ENCODE data around the gene CSMD2.

Gene CSMD2

GRCh38 chr1:33823830-33824229 is 341.2 kb downstream of the CSMD2 start:
- no peak for DNase-seq (ENCODE audit: low read depth in 4 of 4, low spot score in 1 of 4)

GRCh38 chr1:33823401-33823800 is 341.6 kb downstream of the CSMD2 start:
- DNase-seq (ENCODE audit: low read depth in 4 of 4, low spot score in 1 of 4), result no peak

GRCh38 chr1:33822396-33822795 is 342.6 kb downstream of the CSMD2 start:
- no peak for DNase-seq (ENCODE audit: low read depth in 4 of 4, low spot score in 1 of 4)

- DNase-seq (ENCODE audit: low read depth in 4 of 4, low spot score in 1 of 4), result no peak
These were observed 343.7 kb downstream of the CSMD2 start for GRCh38 chr1:33821291-33821690.

GRCh38 chr1:33820804-33821203 is 344.2 kb downstream of the CSMD2 start:
- no peak for DNase-seq (ENCODE audit: low read depth in 4 of 4, low spot score in 1 of 4)

GRCh38 chr1:33819913-33820311 is 345.1 kb downstream of the CSMD2 start:
- DNase-seq (ENCODE audit: low read depth in 4 of 4, low spot score in 1 of 4), result no peak

GRCh38 chr1:33819290-33819912 is 345.6 kb downstream of the CSMD2 start:
- DNase-seq (ENCODE audit: low read depth in 4 of 4, low spot score in 1 of 4), result no peak

GRCh38 chr1:33818071-33818470 is 347.0 kb downstream of the CSMD2 start:
- DNase-seq (ENCODE audit: low read depth in 4 of 4, low spot score in 1 of 4), result no peak

- no peak for DNase-seq (ENCODE audit: low read depth in 4 of 4, low spot score in 1 of 4)
These were observed 350.0 kb downstream of the CSMD2 start for GRCh38 chr1:33815061-33815460.

- no peak for DNase-seq (ENCODE audit: low read depth in 4 of 4, low spot score in 1 of 4)
These were observed 350.9 kb downstream of the CSMD2 start for GRCh38 chr1:33814166-33814565.

GRCh38 chr1:33810571-33810970 is 354.5 kb downstream of the CSMD2 start:
- no peak for DNase-seq (ENCODE audit: low read depth in 4 of 4, low spot score in 1 of 4)

- no peak for DNase-seq (ENCODE audit: low read depth in 4 of 4, low spot score in 1 of 4)
These were observed 359.0 kb downstream of the CSMD2 start for GRCh38 chr1:33805988-33806387.

GRCh38 chr1:33802268-33802667 is 362.8 kb downstream of the CSMD2 start:
- DNase-seq (ENCODE audit: low read depth in 4 of 4, low spot score in 1 of 4), result no peak

GRCh38 chr1:33797849-33798248 is 367.2 kb downstream of the CSMD2 start:
- no peak for DNase-seq (ENCODE audit: low read depth in 4 of 4, low spot score in 1 of 4)

- no peak for DNase-seq (ENCODE audit: low read depth in 4 of 4, low spot score in 1 of 4)
These were observed 372.4 kb downstream of the CSMD2 start for GRCh38 chr1:33792651-33793050.

- DNase-seq (ENCODE audit: low read depth in 4 of 4, low spot score in 1 of 4), result no peak
These were observed 372.8 kb downstream of the CSMD2 start for GRCh38 chr1:33792216-33792615.

GRCh38 chr1:33791251-33791650 is 373.8 kb downstream of the CSMD2 start:
- DNase-seq (ENCODE audit: low read depth in 4 of 4, low spot score in 1 of 4), result no peak

- no peak for DNase-seq (ENCODE audit: low read depth in 4 of 4, low spot score in 1 of 4)
These were observed 374.5 kb downstream of the CSMD2 start for GRCh38 chr1:33790577-33790976.

GRCh38 chr1:33784876-33785275 is 380.2 kb downstream of the CSMD2 start:
- no peak for DNase-seq (ENCODE audit: low read depth in 4 of 4, low spot score in 1 of 4)

- DNase-seq (ENCODE audit: low read depth in 4 of 4, low spot score in 1 of 4), result no peak
These were observed 382.3 kb downstream of the CSMD2 start for GRCh38 chr1:33782776-33783175.

- DNase-seq (ENCODE audit: low read depth in 4 of 4, low spot score in 1 of 4), result no peak
These were observed 383.4 kb downstream of the CSMD2 start for GRCh38 chr1:33781652-33782051.

- no peak for DNase-seq (ENCODE audit: low read depth in 4 of 4, low spot score in 1 of 4)
These were observed 387.7 kb downstream of the CSMD2 start for GRCh38 chr1:33777337-33777736.

- no peak for DNase-seq (ENCODE audit: low read depth in 4 of 4, low spot score in 1 of 4)
These were observed 396.2 kb downstream of the CSMD2 start for GRCh38 chr1:33768821-33769220.

GRCh38 chr1:33768106-33768505 is 396.9 kb downstream of the CSMD2 start:
- no peak for DNase-seq (ENCODE audit: low read depth in 4 of 4, low spot score in 1 of 4)

Measured in stimulated activated CD4-positive, alpha-beta T cell treated with anti-CD3 and anti-CD28 coated beads, Interleukin-1b, Interleukin-23, amount 100 ng/mL, for 24 hours (primary cell).